CD4-positive, alpha-beta T cell treated with Interleukin-12 subunit alpha and Interleukin-12 subunit beta, for 1 hour (primary cell): ENCODE results near the gene TPD52L1.
"Not testable (repeated sequence)": the region's sequence is repeated elsewhere in the genome, so short reads cannot be mapped to it uniquely, and the experiment has no call there.

Source experiments
- DNase-seq: peaks from one replicate; pipeline ENCODE4 v3.0.0-alpha.2; 2020

The TPD52L1 gene

DNA sequence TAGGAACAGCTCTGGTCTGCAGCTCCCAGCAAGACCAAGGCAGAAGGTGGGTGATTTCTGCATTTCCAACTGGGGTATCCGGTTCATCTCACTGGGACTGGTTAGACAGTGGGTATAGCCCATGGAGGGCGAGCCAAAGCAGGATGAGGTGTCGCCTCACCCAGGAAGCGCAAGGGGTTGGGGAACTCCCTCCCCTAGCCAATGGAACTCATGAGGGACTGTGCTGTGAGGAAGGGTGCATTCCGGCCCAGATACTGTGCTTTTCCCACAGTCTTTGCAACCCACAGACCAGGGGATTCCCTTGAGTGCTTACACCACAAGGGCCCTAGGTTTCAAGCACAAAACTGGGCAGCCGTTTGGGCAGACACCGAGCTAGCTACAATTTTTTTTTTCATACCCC, 126.4 kb downstream of the TPD52L1 start:
- no peak for DNase-seq

GRCh38 chr6:125280370-125281035, 126.9 kb downstream of the TPD52L1 start:
- not testable (repeated sequence) for DNase-seq

GRCh38 chr6:125282470-125282869, 128.9 kb downstream of the TPD52L1 start:
- DNase-seq = not testable (repeated sequence)

GRCh38 chr6:125285353-125285752, 131.8 kb downstream of the TPD52L1 start:
- DNase-seq = no peak

DNA sequence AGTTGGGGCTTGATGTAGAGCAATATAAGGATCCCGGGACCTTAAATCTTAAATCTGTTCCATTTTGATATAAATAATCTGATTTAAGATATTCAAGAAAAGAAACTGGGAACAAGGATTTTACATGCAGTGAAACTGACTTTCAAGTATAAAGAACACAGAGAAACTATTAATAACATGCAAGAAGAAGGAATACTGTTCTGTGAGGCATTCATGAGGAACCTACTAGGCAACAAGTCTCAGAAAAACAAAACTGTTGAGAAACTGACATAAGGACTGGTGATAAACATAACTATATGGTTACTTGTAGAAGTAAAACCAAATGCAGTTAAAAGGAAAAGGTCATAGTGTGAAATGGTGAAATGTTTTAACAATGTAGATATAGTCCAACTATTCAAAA, 132.4 kb downstream of the TPD52L1 start:
- DNase-seq = no peak

- no peak for DNase-seq
Observed at GRCh38 chr6:125287718-125288117, 134.1 kb downstream of the TPD52L1 start.

- DNase-seq = no peak
Observed at GRCh38 chr6:125293587-125293986, 140.0 kb downstream of the TPD52L1 start.

DNA sequence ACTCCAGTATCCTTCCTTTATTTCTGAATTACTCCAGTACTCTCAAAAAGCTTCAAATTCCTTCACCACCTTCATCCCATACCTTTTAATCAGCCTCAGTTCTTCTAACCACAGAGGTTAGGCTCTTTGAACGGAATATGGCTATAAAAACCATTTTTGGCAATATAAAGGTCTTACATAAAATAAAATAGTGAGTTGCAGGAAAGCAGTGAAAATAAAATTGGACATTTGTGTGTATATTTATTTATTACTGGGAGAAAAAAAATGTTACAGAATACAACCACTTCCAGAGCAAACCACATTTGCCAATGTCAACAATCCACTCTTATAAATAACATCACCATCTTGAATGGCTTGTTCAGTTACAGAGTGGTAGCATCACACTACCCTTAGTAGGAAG, 140.5 kb downstream of the TPD52L1 start:
- no peak for DNase-seq

DNA sequence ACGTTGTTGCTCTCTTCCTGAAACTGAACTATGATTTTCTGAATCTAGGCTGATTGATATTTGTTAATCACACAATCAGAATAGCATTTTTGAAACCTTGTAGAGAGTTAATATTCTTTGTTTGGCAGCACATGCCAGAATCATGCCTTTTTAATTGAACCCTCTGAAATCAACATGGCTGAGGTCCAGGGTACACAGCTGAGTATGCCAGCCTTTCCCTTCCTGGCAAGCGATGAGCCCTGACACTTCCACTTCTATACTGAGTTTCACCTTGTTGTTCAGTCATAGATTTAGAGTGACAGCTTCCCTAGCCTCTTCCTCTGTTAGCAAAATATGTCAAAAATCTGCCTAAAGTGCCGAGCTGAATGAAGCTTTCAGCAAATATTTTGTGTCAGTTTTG, 141.4 kb downstream of the TPD52L1 start:
- no peak for DNase-seq

- DNase-seq = no peak
Observed at GRCh38 chr6:125296471-125296870, 142.9 kb downstream of the TPD52L1 start.

GRCh38 chr6:125299257-125299656, 145.7 kb downstream of the TPD52L1 start:
- DNase-seq = peak; percentile 21

DNA sequence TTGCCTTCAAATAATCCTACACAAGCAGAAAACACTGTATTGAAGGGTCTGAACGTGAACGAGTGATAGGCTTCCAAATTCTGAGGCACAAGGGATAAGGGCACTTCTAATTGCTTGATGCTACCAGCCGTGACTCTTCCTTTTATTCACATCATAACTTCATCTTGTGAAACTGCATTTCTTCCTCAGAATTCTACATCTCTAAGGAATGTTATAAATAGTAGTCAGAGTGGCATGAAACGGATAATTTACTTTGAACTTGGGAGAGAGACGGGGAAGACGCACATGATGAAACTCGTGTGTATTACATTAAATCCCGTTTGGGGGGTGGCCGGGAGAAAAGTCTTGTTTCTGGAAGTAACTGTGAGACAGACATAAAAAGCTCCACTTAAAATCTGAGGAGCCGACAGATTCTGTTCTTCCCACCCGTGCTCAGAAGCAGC, 147.4 kb downstream of the TPD52L1 start:
- no peak for DNase-seq

DNA sequence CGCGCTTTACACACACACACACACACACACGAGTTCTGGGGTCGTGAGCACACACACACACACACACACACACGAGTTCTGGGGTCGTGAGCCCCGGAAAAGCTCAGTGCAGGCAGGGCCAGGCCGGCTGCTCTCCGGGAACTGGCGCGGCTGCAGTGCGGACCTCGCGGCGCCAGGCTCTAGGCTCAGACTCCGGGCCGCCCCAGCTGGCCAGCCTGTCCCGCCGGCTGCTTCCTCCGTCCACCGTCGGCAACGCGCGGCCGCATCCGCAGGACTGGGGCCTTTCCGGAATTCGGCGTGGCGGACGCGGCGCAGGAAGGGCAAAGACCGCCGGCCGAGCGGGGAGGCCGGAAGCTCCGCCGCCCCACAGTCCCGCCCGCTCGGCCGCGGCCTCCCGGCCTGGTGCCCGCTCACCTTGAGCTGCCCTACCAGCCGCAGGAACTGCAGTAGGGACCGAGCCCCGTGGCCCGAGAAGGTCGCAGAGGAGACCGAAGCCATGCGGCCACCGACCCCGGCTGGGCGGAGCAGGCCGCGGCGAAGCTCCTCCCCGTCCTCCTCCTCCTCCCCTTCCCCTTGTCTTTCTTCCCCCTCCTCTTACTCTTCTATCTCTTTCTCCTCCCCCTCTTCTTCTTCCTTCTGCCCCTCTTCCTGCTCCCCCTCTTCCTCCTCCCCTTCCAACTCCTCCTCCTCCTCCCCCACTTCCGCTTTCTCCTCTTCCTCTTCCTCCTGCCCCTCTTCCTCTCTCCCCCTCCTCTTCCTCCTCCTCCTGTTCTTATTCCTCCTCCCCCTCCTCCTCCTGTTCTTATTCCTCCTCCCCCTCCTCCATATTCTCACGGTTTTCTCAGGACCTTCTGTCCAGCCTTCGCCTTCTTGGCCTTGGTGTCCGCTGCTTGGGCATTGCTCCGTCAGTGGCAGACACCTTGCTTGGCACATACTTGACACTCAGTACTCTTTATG, 148.1 kb downstream of the TPD52L1 start, which contains the start of gene HDDC2:
Gene HDDC2, minus strand, starts transcription at position 533 of the 957 bp plus-strand sequence. Its CDS starts 35 bp downstream, at position 498.
- peak; percentile 46 for DNase-seq

- peak; percentile 35 for DNase-seq
Observed at GRCh38 chr6:125302840-125303511, 149.4 kb downstream of the TPD52L1 start.

- DNase-seq = no peak
Observed at GRCh38 chr6:125303512-125303854, 149.9 kb downstream of the TPD52L1 start.

DNA sequence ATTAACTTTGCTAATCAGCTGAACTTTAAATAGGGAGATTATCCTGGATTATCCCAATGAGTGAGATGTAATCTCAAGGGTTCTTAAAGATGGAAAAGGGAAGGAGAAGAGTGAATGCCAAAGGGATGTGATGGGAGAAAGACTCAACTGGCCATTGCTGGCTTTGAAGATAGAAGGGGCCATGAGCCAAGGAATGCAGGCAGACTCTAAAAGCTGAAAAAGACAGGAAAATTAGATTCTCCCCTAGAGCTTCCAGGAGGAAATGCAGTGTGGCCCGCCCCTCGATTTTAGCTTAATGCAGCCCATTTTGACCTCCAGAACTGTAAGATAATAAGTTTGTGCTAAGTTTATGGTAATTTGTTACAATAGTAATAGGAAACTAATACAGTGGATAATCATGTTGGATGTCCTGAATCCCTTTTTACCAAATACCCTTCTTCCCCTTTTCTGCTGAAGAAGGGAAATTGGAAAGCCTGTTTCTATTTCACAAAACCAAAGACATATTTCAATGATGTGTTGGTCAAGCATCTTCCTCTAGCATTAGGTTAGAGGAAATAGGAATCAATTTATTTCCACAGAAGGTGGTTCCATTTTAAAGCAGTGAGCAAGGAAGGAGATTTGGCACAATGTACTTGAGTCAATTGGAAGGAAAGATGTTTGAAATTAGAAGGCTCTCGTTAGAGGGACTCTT, 151.5 kb downstream of the TPD52L1 start:
- no peak for DNase-seq

DNA sequence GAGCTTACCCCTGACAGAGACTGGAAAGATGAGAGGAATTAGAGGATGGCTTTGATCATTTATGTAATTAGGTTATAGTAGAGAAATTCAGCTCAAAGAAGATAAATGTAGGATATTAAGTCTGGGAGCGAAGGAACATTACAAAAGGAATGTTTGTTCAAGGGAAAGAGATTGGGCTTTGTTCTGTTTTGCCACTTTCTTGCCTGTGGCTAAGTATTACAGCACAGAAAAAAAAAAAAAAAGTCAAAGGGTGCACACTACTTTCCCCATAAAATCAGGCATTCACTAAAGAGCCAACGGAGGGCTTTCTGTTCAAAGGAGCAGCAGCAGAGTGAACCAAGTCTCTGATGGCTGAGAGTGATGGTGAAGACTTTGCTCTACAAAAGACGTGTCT, 153.2 kb downstream of the TPD52L1 start:
- no peak for DNase-seq

- DNase-seq = no peak
Observed at GRCh38 chr6:125307150-125307838, 153.7 kb downstream of the TPD52L1 start.

DNA sequence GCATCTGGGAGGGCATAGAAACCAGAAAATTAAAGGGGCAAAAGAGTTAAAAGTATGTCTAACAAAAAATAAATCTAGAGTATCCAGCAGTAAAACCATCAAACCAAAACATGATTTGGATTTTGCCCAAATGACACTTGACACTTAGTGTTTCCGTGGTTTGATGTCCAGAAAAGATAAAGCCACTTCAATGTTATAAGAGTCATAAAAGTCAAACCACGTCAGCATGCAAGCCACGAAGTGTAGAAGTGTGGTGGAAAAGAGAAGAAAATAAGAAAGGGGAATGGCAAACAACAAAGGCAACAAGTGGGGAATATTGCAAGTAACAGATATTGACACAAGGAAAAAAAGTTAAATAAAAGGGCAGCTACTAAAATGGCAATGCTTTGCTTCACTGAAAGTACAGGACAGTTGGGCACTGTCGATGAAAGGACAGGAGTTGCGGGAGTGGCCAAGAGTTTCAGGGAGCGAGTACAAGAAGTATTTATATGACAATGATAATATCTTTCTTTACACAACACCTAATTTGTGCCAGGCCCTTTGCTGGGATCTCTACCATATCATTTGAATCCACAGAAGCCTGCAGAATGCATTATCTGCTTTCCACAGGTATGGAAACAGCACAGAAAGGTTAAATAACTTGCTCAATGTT, 154.5 kb downstream of the TPD52L1 start:
- no peak for DNase-seq

DNA sequence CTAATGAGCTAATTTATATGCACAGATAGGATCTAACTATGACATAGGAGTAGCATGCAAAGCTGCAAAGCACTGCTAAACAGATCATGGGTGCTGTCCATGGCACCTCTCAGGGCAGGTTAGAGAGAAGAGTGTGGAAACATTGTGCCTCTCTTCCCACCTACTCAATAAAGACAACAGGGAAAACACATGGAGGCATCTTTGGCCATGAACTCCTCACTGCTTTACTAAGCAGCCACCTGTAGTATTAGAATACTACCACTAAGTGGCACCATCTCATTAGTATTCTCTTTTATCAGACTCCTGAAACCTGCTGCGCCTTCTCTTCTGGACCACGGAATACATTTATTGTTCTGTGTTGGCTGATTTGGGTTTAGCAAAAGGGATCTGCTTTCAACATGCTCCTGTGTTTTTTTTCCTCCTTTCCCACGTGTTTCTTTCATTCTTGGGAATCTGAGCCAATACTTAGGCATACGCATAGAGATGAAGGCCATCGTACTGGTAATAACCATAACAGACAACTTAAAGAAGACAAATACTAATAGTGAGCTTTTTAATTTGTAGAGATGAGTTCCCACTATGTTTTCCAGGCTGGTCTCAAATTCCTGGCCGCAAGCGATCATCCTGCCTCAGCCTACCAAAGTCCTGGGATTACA, 157.5 kb downstream of the TPD52L1 start:
- DNase-seq = peak; percentile 67

DNA sequence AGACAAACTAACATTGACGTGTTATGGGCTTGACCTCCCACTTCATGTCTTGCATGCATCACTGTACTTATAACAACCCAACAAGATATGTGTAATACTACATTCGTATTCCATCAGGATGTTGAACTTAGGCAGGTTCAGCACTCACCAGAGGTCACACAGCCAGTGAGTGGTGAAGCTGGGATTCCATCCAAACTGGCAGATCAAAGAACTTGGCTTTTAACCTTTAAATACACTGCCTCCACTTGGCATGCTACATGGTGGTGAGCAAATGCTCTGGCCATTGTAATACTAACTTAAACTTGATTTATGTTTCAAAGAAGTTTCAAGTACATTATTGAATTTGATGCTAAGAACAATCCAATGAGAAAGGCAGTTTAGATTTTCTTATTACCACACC, 158.9 kb downstream of the TPD52L1 start:
- no peak for DNase-seq
